ENCODE data around the gene AP1S1.
"Not testable (repeated sequence)": the region's sequence is repeated elsewhere in the genome, so short reads cannot be mapped to it uniquely, and the experiment has no call there.

Gene AP1S1

GRCh38 chr7:101125989-101126650, 28.2 kb upstream of the AP1S1 start:
- no peak for DNase-seq (ENCODE audit: low read depth)

GRCh38 chr7:101126651-101127459, 27.4 kb upstream of the AP1S1 start, which contains the start of gene SERPINE1:
SERPINE1 (plus strand) TSS chr7:101127104; CDS start chr7:101128394, 1,290 bp downstream.
- peak; percentile 98 for DNase-seq (ENCODE audit: low read depth)

DNA sequence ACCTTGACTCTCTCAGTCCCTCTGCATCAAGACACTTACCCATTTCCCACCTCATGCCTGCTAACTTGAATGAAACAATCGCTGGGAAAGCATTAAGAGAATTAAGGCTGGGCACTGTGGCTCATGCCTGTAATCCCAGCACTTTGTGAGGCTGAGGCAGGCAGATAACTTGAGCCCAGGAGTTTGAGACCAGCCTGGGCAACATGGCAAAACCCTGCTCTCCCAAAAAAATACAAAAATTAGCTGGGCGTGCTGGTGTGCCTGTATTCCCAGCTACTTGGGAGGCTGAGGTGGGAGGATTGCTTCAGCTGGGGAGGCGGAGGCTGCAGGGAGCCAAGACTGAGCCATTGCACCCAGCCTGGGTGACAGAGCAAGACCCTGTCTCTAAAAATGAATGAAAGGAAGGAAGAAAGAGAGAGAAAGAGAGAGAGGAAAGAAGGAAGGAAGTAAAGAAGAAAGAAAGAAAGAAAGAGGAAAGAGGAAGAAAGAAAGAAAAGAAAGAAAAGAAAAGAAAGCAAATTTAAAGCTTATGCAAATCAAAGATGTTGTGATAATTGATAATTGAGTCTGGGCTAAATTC, 26.7 kb upstream of the AP1S1 start:
- DNase-seq (ENCODE audit: low read depth): no peak

DNA sequence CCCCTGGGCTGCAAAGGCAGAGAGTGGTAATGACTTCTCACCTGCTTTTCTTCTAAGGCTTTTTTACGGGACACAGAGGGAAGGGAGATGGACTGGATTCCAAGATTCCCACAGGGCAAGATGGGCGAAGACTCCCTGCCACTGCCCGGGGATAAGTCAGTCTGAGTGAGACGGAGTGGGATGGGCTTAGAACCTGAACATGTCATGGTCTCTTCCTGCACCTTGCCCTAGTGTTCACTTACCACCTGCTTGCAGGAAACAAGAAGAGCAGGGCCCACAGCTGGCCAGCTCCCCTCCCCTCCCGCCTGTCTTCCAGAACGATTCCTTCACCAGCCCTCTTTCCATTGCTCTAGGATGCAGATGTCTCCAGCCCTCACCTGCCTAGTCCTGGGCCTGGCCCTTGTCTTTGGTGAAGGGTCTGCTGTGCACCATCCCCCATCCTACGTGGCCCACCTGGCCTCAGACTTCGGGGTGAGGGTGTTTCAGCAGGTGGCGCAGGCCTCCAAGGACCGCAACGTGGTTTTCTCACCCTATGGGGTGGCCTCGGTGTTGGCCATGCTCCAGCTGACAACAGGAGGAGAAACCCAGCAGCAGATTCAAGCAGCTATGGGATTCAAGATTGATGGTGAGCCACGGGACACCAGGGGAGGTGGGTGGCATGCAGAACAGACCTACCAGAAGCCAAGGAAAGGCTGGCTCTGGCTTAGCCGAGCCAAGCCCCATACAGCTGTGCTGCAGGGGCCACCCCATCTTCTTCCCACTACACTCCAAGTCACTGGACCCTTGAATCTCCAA, 26.0 kb upstream of the AP1S1 start:
- DNase-seq (ENCODE audit: low read depth): no peak

DNA sequence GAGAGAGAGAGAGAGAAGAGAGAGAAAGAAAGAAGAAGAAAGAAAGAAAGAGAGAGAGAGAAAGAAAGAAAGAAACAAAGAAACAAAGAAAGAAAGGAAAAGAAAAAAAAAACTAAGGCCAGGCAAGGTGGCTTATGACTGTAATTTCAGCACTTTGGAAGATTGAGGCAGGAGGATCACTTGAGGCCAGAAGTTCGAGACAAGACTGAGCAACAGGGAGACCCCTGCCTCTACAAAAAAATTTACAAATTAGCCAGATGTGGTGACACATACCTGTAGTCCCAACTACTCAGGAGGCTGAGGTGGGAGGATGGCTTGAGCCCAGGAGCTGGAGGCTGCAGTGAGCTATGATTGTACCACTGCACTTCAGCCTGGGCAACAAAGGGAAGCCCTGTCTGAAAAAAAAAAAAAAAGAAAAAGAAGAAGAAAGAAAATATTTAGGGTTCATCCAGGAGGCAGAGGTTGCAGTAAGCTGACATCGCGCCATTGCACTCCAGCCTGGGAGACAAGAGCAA, 24.6 kb upstream of the AP1S1 start:
- DNase-seq (ENCODE audit: low read depth): no peak

GRCh38 chr7:101132626-101133600, 21.4 kb upstream of the AP1S1 start:
- not testable (repeated sequence) for DNase-seq (ENCODE audit: low read depth)

- DNase-seq (ENCODE audit: low read depth): no peak
Measured at GRCh38 chr7:101133621-101134398, 20.5 kb upstream of the AP1S1 start.

DNA sequence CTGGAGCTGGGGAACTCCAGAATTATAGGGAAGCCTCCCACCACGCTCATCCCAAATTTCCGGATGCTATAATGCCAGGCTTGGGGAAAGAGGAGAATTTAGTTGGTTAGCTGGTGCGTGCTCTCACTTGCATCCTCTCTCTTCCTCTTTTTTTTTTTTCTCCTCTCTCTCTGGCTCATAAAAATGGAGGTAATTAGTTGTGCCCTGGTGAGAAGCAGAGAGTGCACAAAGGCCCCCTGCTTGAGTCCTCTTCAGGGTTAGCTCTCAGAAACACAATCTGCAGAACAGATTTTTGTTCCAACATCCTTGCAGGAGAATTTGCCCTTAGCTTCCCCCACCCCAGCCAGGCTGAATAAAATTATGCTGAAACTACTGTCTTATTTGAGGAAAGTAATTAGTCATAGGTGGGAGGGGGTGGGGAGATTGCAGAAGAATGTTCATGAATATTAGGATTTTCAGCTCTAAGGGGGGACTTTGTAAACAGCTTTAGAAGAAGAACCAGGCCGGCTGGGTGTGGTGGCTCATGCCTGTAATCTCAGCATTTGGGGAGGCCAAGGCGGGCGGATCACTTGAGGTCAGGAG, 19.8 kb upstream of the AP1S1 start:
- DNase-seq (ENCODE audit: low read depth): no peak

- no peak for DNase-seq (ENCODE audit: low read depth)
Measured at GRCh38 chr7:101137651-101138212, 16.5 kb upstream of the AP1S1 start.

DNA sequence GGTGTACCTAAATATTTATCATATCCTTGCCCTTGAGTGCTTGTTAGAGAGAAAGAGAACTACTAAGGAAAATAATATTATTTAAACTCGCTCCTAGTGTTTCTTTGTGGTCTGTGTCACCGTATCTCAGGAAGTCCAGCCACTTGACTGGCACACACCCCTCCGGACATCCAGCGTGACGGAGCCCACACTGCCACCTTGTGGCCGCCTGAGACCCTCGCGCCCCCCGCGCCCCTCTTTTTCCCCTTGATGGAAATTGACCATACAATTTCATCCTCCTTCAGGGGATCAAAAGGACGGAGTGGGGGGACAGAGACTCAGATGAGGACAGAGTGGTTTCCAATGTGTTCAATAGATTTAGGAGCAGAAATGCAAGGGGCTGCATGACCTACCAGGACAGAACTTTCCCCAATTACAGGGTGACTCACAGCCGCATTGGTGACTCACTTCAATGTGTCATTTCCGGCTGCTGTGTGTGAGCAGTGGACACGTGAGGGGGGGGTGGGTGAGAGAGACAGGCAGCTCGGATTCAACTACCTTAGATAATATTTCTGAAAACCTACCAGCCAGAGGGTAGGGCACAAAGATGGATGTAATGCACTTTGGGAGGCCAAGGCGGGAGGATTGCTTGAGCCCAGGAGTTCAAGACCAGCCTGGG, 15.9 kb upstream of the AP1S1 start:
- peak; percentile 83 for DNase-seq (ENCODE audit: low read depth)

GRCh38 chr7:101140339-101140699, 14.0 kb upstream of the AP1S1 start:
- DNase-seq (ENCODE audit: low read depth): no peak

DNA sequence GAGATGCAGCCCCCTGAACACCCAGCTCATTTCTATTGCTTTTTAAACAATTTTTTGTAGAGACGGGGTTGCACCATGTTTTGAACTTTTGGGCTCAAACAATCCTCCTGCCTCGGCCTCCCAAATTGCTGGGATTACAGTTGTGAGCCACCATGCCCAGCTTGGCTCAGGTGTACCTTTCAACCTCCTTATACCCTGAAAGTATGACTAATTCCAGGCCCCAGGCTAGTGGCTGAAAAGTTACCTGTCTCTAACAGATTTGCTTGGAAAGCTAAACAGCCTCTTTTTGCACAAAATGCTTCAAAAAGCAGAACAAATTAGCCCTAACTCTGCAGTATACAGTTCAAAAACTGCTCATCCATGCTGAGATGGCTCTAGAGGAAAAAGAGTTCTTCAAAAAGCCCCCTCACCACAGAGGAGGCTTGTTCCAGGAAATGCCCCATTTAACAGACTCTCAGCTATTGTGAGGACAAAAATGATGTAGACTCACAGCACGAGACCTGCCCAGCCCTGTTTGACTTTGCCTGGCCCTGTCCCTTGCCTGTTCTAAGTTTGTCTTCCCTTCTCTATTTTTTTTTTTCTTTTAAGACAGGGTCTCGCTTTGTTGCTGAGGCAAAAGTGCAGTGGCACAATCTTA, 13.4 kb upstream of the AP1S1 start:
- no peak for DNase-seq (ENCODE audit: low read depth)

GRCh38 chr7:101151908-101152651, 2.2 kb upstream of the AP1S1 start:
- no peak for DNase-seq (ENCODE audit: low read depth)

DNA sequence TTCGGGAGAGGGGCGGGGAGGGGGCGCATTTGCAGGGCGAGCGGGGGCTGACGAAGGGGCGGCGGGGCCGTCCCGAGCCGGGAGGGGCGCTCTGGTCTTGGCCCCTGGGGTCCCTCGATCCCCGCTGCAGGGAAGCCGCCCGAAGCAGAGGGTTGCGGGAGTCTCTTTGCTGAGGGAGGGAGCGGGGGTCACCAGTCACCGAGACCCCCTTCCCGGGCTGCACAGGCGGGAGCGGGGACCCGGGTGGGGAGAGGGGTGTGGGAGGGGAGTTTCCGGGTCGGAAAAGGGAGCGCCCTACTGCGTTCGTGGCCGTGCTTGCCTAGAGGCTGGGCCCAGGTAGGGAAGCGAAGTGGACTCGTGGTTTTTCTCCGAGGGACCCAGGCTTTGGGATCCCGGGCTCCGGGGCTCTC, 422 bp downstream of the AP1S1 start:
- DNase-seq (ENCODE audit: low read depth): no peak

DNA sequence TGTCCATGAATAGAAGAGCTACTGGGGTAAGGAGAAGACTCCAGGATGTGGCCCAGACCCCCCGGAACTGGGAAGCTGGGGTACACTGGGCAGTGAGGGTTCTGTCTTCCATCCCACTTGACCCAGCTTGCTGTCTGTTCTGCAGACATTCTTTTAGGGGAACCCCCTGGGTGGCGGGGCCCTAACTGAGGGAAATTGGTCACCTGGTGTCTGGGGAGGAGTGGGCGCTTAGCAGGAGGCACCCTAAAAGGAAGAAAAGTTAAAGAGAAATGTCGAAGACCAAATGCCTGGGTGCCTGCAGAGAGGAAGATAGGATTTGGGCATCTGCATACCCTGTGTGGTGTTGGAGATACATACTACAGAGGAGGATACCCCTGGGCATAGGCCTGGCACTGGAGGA, 1.0 kb downstream of the AP1S1 start:
- DNase-seq (ENCODE audit: low read depth): no peak

- DNase-seq (ENCODE audit: low read depth): no peak
Measured at GRCh38 chr7:101156277-101156676, 2.0 kb downstream of the AP1S1 start.

GRCh38 chr7:101156866-101157589, 2.8 kb downstream of the AP1S1 start:
- no peak for DNase-seq (ENCODE audit: low read depth)
